IPS-NIHi7 (cell line): Measurements from ENCODE around the gene TSKU.
"Not testable (repeated sequence)": the region's sequence is repeated elsewhere in the genome, so short reads cannot be mapped to it uniquely, and the experiment has no call there.

Source experiments
- DNase-seq: peaks from one replicate; pipeline ENCODE4 v3.0.0; 2012; ENCODE audit warnings: mixed read lengths; ENCODE audit errors: extremely low spot score

The TSKU gene

DNA sequence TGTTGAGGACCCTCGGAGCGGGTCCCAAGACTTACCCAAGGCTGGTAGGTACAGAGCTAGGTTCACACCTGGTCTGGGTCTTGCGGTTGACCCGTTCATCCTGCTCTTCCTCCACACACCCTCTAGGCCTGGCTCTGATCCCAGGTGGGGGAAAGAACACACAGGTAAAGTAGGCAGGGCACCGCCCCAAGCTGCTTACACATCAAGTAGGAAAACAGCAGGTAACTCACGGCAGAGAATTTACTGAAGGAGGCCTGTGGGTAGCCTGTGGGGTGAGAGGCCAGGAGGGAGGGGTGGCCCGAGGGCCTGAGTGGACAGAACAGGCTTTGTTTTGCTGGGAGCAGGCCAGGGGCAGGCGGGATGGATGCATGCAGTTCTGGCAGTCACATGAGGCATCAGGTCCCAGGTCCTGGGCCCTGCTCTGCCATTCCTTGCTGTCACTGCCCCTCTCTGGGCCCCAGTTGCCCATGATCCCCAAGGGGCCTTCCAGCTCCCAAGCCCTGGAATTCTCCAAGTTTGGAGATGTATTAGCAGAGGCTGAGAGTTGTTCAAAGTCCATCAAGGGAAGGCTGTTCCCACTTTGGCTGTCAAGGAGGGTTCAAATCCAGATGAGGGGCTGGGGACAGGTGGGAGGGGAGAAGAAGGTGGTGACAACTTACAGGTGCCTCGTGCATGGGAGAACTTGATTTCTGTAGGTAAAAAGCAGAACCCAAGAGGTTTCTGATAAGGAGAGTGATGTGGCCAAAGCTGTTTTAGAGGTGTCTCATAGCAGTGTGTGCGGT is 5.7 kb downstream of the TSKU start:
- no peak for DNase-seq

- DNase-seq: no peak
Observed at GRCh38 chr11:76789443-76789719, 6.2 kb downstream of the TSKU start.

DNA sequence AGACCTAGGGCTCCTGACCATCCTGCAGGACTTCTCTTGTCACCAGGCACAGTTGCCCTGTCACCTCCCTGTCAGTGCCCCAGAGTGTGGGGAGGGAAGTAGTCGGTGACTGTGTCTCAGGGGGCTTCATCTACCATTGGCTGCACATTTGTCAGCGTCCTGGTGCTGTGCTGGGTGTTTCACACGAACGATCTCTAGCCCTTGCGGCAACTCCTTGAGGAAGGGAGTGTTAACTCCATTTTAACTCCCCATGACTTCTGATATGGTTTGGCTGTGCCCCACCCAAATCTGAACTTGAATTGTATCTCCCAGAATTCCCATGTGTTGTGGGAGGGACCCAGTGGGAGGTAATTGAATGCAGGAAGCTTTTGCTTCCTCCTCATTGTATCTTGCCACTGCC is 7.1 kb downstream of the TSKU start:
- DNase-seq: no peak

- not testable (repeated sequence) for DNase-seq
Observed at GRCh38 chr11:76791002-76791770, 8.0 kb downstream of the TSKU start.

DNA sequence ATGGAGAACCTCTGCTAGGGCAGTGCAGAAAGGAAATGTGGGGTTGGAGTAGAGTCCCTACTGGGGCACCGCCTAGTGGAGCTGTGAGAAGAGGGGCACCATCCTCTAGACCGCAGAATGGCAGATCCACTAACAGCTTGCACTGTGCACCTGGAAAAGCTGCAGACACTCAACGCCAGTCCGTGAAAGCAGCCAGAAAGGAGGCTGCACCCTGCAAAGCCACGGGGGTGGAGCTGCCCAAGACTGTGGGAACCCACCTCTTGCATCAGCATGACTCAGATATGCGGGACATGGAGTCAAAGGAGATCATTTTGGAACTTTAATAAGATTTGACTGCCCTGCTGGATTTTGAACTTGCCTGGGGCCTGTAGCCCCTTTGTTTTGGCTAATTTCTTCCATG is 8.7 kb downstream of the TSKU start:
- DNase-seq: no peak

DNA sequence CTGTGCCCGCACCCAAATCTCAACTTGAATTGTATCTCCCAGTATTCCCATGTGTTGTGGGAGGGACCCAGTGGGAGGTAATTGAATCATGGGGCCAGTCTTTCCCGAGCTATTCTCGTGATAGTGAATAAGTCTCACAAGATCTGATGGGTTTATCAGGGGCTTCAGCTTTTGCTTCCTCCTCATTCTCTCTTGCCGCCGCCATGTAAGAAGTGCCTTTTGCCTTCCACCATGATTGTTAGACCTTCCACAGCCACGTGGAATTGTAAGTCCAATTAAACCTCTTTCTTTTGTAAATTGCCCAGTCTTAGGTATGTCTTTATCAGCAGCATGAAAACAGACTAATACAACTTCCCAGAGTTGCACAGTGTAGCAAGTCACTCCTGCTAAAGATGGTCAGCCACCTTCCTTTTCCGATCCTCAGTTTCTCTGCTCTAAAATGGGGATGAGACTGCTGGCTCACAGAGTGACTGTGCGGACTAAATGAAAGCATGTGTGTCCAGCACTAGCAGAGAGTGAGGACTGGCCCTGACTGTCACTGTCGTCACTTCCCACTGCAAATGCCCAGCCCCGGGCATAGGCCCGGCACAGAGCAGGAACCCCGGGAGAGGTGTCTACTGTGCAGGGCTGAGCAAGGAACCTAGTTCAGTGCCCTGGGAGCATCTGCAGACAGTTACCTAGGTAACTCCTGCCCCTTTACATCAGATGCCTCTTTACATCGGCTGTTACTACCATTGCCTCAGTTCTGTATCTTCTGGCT is 9.5 kb downstream of the TSKU start:
- DNase-seq: peak; percentile 5

GRCh38 chr11:76793391-76794291 is 10.5 kb downstream of the TSKU start:
- DNase-seq: peak; percentile 39

DNA sequence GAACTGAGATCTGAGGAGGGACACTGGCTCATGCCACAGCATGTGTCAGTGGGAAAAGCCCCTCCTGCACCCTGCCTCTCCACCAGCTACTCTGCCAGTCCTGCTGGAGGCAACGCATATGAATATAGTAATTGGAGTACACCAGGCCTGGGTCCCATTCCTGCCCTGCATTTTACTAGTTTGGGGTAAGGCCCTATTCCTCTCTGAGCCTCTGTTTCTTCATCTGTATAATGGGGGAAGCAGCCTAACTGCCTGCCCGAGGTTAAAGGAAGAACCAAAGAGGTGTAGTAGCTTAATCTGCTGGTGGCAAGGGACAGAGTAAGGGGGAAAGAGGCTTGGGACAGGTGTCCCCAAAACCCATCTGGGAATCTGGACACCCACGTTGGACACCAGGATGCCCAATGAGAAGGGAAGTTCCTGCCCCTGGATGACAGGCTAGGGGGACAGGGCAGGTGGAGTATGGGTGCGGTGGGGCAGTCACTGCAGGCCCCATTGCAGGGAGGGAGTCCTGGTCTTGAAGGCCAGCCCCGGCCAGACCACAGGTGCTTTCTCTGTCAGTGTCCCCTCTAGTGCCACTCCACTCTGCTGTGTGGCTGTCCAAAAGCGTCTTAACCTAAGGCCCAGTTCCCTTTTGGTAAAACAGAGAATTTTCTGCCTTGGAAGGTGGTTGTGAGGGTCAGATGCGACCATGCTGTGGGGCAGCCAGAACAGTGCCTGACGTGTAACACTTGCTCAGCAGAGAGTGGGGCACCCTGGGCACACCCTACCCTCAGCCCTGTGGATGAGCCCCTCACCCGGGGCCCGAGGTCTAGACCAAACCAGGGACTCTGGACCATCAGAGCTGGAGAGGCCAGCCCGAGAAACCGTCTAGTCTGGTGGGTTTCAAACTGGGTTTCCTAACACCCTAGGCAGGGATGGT is 11.5 kb downstream of the TSKU start:
- peak; percentile 3 for DNase-seq

- DNase-seq: no peak
Observed at GRCh38 chr11:76795290-76795935, 12.3 kb downstream of the TSKU start.

- DNase-seq: peak; percentile 2
Observed at GRCh38 chr11:76795936-76796441, 12.8 kb downstream of the TSKU start.

- peak; percentile 4 for DNase-seq
Observed at GRCh38 chr11:76796511-76797198, 13.5 kb downstream of the TSKU start.

DNA sequence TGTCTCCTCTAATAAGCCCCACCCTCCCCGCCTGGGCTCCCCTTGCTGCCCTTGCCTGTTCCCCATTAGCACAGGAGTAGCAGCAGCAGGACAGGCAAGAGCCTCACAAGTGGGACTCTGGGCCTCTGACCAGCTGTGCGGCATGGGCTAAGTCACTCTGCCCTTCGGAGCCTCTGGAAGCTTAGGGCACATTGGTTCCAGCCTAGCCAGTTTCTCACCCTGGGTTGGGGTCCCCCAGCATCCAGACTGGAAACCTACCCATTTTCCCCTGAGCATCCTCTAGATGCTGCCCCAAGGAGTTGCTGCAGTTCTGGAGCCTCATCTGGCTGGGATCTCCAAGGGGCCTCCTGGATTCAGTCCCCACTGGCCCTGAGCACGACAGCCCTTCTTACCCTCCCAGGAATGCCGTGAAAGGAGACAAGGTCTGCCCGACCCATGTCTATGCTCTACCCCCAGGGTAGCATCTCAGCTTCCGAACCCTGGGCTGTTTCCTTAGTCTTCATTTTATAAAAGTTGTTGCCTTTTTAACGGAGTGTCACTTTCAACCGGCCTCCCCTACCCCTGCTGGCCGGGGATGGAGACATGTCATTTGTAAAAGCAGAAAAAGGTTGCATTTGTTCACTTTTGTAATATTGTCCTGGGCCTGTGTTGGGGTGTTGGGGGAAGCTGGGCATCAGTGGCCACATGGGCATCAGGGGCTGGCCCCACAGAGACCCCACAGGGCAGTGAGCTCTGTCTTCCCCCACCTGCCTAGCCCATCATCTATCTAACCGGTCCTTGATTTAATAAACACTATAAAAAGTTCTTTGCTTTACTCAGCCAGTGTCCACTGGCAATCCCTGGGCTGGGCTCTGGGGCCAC is 14.4 kb downstream of the TSKU start:
- DNase-seq: peak; percentile 6

- DNase-seq: peak; percentile 5
Observed at GRCh38 chr11:76798202-76798581, 15.0 kb downstream of the TSKU start.

GRCh38 chr11:76798671-76799065 is 15.5 kb downstream of the TSKU start:
- DNase-seq: no peak

DNA sequence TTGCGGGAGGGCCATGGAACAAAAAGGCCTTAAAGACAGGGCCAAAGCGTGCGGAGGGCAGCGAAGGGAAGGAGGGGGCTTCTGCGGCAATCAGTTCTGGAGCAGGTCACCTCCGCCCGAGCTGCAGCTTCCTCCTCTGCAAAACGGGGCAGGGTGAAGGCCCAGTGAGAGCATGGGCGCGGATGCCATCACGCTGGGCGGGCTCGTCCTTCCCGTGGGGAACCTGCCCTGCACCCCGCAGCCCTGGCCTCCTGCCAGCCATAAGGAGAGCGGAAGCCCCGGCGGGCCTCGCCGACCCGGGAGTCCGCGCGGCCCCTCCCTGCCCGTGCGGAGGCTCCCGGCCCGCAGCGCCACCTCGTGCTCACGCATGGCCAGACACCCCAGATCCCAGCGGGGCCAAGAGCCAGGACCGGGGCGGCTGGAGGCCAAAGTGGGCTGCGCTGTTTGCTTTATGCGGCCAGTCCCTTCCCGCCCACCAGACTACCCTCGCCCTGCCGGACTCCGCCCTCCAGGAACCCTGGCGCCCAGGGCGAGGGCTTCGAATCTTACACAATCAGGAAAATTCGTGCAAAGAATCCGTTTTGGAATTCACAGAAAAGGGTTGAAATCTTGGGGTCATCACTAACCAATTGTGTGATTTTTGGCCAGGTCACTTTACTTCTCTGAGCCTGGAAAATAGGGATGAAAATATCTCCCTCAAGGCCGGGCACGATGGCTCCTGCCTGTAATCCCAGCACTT is 16.1 kb downstream of the TSKU start:
- DNase-seq: peak; percentile 91

- peak; percentile 4 for DNase-seq
Observed at GRCh38 chr11:76800466-76801200, 17.5 kb downstream of the TSKU start.

DNA sequence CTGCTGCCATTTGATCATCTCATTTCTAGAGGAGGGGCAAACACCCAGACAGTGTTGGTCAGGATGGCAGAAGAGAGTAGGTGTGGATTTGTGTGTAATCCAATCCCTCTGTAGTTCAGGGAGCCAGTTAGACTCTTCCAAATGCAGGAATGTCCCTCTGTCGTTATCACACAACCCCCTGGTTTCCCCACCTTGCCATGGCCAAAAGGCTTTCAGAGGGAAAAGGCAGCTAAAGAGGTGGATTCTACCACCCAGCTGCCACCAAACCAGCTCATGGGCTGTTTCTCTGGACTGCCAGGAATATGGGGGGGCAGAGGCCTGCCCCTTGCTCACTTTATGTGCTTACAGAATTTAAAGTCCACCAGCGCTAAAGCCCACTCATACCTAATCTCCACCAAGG is 18.1 kb downstream of the TSKU start:
- DNase-seq: peak; percentile 44
